Memory B cell (primary cell): ENCODE data around the gene COX15.

Experiments
- ATAC-seq: fragments of 150-1000 bp; cut with Tn5 transposase; 2 replicates; pipeline ENCODE4 v1.10.0; 2021; ENCODE audit warnings: low read depth, mild to moderate bottlenecking, moderate library complexity
- DNase-seq, 2 donors: peaks; one replicate each; pipeline ENCODE4 v3.0.0; 2022; ENCODE audit warnings: low spot score in 2 of 2
- H3K27ac Mint-ChIP-seq: one replicate; pipeline ENCODE4 v1.8.0; 2022; ENCODE audit warnings: mild to moderate bottlenecking, moderate library complexity, mixed read lengths
- H3K27me3 Mint-ChIP-seq: one replicate; pipeline ENCODE4 v1.8.0; 2022; ENCODE audit warnings: mixed read lengths
- H3K36me3 Mint-ChIP-seq: one replicate; pipeline ENCODE4 v1.8.0; 2022; ENCODE audit warnings: mild to moderate bottlenecking, mixed read lengths
- H3K4me1 Mint-ChIP-seq: one replicate; pipeline ENCODE4 v1.8.0; 2022; ENCODE audit warnings: mixed read lengths
- H3K4me3 Mint-ChIP-seq: one replicate; pipeline ENCODE4 v1.8.0; 2022; ENCODE audit warnings: mild to moderate bottlenecking, moderate library complexity, mixed read lengths
- H3K9me3 Mint-ChIP-seq: one replicate; pipeline ENCODE4 v1.8.0; 2022; ENCODE audit warnings: mixed read lengths

The COX15 gene

DNA sequence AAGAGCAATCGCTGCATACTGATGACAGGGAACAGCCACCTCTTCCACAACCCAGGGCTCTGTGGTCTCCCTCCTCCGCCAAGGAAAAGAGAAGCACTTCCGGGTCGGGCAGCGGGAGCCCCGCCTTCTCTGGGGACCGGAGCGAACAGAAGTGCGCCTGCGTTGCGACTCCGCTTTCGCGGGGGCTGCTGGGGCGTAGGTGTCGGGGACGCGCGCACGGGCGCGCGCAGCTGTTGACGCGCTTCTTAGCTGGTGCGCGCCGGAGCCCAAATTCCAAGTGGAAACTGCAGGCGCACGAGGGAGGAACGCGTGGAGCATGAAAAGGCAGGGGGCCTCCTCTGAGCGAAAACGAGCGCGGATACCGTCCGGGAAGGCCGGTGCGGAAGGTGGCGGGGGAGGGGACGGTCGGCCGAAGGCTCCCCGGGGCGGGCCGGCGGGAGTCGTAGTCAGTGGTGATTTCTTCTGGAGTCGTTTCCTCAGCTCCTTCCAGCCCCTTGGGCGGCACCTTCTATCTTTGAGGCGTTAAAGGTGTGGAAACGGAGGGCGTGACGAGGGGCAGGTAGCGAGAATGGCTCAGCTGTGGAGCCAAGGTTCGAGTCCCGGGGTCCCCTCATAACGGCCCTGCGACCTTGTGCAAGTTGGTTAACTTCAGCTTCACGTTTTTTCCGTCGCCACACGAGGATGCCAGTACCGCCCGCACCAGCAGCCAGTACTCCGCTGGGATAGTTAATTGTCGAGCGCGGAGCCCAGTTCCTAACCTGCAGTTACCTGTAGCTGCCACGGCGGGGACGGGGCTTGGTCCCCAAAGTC is at the start of gene COX15, which contains the start of gene CUTC:
Gene COX15, minus strand, starts transcription at position 95 of the 810 bp plus-strand sequence. Its CDS starts 78 bp downstream, at position 17.
Gene CUTC, plus strand, starts transcription at position 202 of the 810 bp plus-strand sequence. Its CDS starts 115 bp downstream, at position 317.
- Mint-ChIP-seq H3K36me3 (peaks cover 13% of the 10 kb centered on the region), H3K27me3 (no peaks in the 10 kb centered on the region), H3K4me3 (peak within 1 kb of the TSS; percentile 100), H3K27ac (peak within 1 kb of the TSS; percentile 96), H3K9me3 (no peaks in the 10 kb centered on the region), H3K4me1 (peaks cover 16% of the 10 kb centered on the region)
- DNase-seq (peak; percentile 88 to 89), ATAC-seq (peak; percentile 84)

DNA sequence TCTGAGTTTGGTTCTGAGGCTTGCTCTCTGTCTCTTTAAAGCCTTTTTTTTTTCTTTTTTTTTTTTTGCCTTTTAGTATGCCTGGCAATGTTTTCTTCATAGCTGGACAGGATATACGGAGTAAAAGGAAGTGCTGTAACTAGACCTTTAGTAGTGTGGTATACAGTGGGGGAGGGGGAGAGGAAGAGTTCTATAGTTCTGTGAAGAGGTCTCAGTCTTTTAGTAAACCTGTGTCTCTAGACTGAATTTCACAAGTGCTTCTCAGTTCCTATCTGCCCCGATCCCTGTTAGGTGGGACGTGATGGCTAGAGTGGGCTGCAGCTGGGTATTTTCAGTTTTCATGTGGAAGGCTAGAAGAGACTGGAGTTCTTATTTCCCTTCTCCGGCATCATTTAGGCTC is 47.4 kb upstream of the COX15 start:
- ATAC-seq (no peak), DNase-seq (no peak)
- Mint-ChIP-seq H3K27me3 (no peaks in the 10 kb centered on the region), H3K9me3 (peaks cover 2% of the 10 kb centered on the region), H3K4me3 (no peak overlapping the region), H3K36me3 (peaks cover 2% of the 10 kb centered on the region), H3K4me1 (peaks cover 8% of the 10 kb centered on the region), H3K27ac (no peak overlapping the region)

DNA sequence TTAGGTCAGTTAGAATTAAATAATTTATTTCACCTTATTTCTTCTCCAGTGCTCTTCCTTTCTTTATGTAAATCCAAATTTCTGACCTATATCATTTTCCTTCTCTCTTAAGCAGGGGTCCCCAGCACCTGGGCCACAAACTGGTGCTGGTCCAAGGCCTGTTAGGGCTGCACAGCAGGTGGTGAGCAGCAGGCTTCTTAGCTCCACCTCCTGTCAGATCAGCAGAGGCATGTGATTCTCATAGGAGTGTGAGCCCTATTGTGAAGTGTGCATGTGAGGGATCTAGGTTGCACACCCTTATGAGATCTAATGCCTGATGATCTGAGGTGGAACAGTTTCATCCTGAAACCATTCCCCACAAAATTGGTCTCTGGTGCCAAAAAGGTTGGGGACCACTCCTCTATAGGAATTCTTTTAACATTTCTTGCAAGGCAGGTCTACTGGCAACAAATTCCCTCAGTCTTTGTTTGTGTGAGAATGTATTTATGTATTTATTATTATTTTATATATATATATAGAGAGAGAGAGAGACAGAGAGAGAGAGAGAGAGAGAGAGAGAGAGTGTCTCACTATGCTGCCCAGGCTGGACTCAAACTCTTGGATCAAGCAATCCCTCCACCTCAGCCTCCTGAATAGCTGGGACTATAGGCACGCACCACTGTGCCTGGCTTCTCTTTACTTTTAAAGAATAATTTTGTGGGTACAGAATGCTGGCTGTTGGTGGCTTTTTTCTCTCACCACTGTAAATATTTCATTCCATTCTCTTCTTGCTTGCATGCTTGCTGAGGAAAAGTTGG is 46.2 kb upstream of the COX15 start:
- Mint-ChIP-seq H3K4me3 (peak overlapping the region; percentile 78), H3K27ac (no peak overlapping the region), H3K4me1 (peaks cover 8% of the 10 kb centered on the region), H3K9me3 (peaks cover 2% of the 10 kb centered on the region), H3K36me3 (peaks cover 2% of the 10 kb centered on the region), H3K27me3 (no peaks in the 10 kb centered on the region)
- ATAC-seq, result peak; percentile 58
- DNase-seq, result peak in 1 of 2 donors; percentile 7

DNA sequence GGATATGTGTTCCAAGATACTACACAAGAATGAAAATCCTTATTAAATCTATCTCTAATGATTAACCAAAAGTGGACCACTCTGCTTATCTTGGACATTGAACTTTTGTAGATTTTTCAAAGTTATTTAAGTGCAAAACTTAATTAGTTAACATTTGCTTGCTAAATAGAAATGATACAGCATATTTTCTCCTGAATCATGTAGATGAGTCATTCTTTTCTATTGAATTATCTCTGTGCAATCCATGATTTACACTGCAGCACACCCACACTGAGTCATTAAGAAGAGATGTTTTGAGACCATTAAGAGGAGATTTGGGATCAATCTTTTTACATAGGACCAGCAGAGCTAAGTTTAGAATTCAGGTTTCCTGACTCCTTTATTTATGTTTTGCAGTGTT is 43.9 kb upstream of the COX15 start:
- DNase-seq (no peak), ATAC-seq (no peak)
- Mint-ChIP-seq H3K36me3 (no peaks in the 10 kb centered on the region), H3K27ac (no peak overlapping the region), H3K9me3 (peaks cover 2% of the 10 kb centered on the region), H3K4me3 (no peak overlapping the region), H3K27me3 (no peaks in the 10 kb centered on the region), H3K4me1 (peaks cover 8% of the 10 kb centered on the region)

DNA sequence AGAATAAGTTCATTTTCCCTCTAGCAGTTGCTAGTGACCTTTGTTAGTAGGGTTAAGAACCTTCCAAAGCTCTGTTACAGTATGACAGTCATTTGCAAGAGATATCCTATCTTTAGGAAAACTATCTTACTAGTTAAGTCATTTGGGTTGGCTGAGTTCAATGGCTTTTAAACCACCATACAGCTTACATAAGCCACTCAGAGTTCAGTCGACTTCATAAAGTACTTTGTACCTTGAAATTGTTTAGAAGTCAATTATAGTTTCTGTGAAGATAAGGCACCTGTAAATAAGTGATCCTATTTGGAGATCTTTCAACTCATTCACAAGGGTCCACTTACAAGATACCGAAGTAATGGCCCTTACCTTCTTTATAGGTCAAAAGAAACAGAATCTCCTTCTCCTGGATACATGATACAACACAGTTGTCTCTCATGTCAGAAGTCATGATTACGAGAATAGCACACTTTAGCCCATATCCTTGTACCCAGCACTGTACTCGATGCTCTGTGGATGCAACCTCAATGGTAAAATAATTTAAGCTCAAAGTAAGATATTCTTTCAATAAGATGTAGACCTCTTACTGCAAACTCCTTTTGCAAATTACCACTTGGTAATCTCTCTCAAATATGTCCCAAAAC is 38.6 kb upstream of the COX15 start:
- no peak overlapping the region for H3K4me3 Mint-ChIP-seq

DNA sequence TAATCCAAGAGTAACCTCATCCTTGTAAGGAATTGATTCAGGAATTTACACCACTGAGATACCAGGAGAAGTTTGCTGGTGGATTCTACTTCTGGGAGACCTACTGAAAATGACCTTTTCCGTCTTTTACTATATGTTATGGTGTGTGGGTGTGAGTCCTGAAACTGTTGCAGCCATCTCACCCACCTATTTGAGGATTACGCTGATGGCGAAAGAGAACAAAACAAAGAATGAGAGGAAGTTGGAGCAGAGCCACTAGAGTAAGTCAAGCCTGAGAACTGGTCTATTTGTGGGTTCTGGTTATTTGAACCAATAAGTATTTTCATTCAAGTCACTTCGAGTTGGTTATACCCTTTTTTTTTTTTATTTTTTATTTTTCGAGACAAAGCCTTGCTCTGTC is 37.8 kb upstream of the COX15 start:
- no peak overlapping the region for H3K4me3 Mint-ChIP-seq
- ATAC-seq (no peak), DNase-seq (no peak)
- H3K4me1 Mint-ChIP-seq, result no peaks in the 10 kb centered on the region
- no peaks in the 10 kb centered on the region for H3K9me3 Mint-ChIP-seq
- H3K27me3 Mint-ChIP-seq, result no peaks in the 10 kb centered on the region
- no peaks in the 10 kb centered on the region for H3K36me3 Mint-ChIP-seq
- no peak overlapping the region for H3K27ac Mint-ChIP-seq

More for the DNA sequence above, 38.6 kb upstream of the COX15 start:
- Mint-ChIP-seq H3K4me1 (no peaks in the 10 kb centered on the region), H3K27me3 (no peaks in the 10 kb centered on the region), H3K36me3 (no peaks in the 10 kb centered on the region), H3K9me3 (no peaks in the 10 kb centered on the region), H3K27ac (no peak overlapping the region)
- no peak for DNase-seq
- no peak for ATAC-seq

DNA sequence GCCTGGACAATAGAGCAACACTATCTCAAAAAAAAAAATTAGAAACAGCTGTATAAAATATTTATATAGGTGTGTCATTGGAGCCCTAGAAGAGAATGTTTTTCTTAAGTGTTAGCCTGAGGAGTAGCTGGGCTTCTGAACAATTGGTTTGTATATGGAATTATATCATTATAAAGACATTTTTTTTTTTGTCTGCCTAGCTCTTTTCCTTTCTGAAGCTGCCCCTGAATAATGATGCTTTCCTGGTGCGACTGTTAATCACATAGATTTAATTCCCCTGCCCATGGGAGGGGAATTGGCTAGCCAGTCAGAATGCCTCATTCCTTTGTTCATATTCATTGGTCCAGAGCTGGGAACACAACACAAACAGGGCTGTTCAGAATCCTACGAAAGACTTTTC is 36.6 kb upstream of the COX15 start:
- Mint-ChIP-seq H3K27ac (no peak overlapping the region), H3K27me3 (no peaks in the 10 kb centered on the region), H3K4me1 (no peaks in the 10 kb centered on the region), H3K36me3 (no peaks in the 10 kb centered on the region), H3K4me3 (no peak overlapping the region), H3K9me3 (no peaks in the 10 kb centered on the region)
- no peak for ATAC-seq
- DNase-seq, result no peak

DNA sequence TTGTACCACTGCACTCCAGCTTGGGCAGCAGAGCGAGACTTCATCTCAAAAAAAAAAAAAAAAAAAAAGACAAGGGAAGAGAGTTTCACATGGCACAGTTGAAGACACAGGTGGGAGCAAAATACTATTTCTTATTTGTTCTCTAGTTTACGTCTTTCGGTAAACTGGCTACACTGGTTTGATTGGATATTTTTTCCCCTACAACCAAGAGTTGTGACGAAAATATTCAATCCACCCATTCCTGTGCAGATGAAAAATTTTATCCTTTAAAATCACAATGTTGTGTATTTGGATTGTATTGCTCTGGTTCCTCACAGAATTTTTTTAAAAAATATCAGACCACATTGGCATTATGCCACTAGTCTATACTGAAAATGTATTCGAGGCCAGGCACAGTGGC is 36.0 kb upstream of the COX15 start:
- Mint-ChIP-seq H3K27ac (no peak overlapping the region), H3K9me3 (no peaks in the 10 kb centered on the region)
- no peak for ATAC-seq

DNA sequence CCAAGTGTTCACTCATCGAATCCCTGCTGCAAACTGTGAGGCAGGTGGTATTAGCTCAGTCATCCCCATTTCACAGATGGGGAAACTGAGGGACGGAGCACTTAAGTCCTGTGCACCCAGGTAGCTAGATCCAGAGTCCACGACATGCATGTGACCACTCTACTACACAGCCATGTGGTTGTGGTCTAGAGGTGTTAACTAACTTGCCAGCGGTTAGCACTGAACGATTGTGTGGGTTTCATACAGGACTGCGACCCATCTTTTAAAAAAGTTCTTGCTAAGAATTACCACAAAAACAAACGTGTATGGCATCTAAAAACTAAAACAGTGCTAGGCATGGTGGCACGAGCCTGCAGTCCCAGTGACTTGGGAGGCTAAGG is 34.4 kb upstream of the COX15 start:
- H3K9me3 Mint-ChIP-seq, result no peaks in the 10 kb centered on the region
- ATAC-seq (no peak), DNase-seq (no peak)
- H3K4me3 Mint-ChIP-seq, result no peak overlapping the region
- H3K27ac Mint-ChIP-seq, result no peak overlapping the region
- peaks cover 8% of the 10 kb centered on the region for H3K36me3 Mint-ChIP-seq
- no peaks in the 10 kb centered on the region for H3K27me3 Mint-ChIP-seq
- H3K4me1 Mint-ChIP-seq, result no peaks in the 10 kb centered on the region

More for the DNA sequence above, 36.0 kb upstream of the COX15 start:
- Mint-ChIP-seq H3K4me1 (no peaks in the 10 kb centered on the region), H3K4me3 (no peak overlapping the region), H3K36me3 (no peaks in the 10 kb centered on the region), H3K27me3 (no peaks in the 10 kb centered on the region)
- DNase-seq, result no peak

DNA sequence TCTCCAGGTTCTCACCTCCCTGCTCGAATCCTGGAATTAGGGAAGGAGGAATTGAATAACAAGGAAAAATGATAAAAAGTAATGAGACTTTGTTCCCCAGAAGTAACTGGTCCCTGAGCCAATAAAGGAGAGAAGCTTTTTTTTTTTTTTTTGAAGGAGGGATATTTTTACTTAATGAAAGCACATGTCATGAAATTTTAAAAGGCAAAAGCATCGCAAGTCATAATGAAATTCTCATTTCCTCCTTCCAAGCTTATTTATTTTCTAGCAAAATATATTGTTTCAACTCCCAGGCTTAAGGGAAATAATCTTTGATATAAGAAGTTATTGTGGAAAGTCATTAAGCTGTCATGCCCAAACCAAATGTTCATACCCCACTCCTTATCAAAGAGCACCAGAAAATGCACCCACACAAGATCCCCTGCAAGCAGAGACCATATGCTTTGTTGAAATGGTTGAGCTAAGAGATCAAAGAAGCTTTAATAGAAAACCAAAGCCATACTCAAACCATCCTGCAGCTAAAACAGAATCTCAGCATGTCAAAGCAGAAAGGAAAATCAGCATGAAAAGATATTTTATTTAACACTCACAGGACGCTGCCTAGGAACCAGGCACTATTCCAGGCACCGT is 33.9 kb upstream of the COX15 start:
- no peaks in the 10 kb centered on the region for H3K9me3 Mint-ChIP-seq
- no peaks in the 10 kb centered on the region for H3K4me1 Mint-ChIP-seq
- DNase-seq (no peak), ATAC-seq (no peak)
- H3K4me3 Mint-ChIP-seq, result no peak overlapping the region
- no peak overlapping the region for H3K27ac Mint-ChIP-seq
- peaks cover 11% of the 10 kb centered on the region for H3K36me3 Mint-ChIP-seq
- no peaks in the 10 kb centered on the region for H3K27me3 Mint-ChIP-seq

DNA sequence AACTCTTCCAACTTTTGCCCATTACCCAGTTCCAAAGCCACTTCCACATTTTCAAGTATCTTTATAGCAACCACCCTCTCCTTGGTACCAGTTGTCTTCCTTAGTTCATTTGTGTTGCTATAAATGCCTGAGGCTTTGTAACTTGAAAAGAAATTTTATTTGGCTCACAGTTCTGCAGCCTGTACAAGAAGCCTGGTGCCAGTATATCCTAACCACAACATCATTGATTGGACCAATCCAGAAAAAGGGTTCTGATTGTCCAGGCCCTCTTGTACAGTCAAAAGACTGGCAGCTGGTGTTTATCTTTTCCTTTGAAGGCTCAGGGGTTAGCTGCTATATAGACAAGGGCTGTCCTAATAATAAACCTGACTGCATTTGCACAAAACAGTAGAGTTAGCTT is 29.4 kb upstream of the COX15 start:
- ATAC-seq (no peak), DNase-seq (no peak)
- no peaks in the 10 kb centered on the region for H3K9me3 Mint-ChIP-seq
- H3K4me1 Mint-ChIP-seq, result no peaks in the 10 kb centered on the region
- no peak overlapping the region for H3K27ac Mint-ChIP-seq
- H3K4me3 Mint-ChIP-seq, result no peak overlapping the region
- H3K27me3 Mint-ChIP-seq, result no peaks in the 10 kb centered on the region
- peaks cover 44% of the 10 kb centered on the region for H3K36me3 Mint-ChIP-seq

DNA sequence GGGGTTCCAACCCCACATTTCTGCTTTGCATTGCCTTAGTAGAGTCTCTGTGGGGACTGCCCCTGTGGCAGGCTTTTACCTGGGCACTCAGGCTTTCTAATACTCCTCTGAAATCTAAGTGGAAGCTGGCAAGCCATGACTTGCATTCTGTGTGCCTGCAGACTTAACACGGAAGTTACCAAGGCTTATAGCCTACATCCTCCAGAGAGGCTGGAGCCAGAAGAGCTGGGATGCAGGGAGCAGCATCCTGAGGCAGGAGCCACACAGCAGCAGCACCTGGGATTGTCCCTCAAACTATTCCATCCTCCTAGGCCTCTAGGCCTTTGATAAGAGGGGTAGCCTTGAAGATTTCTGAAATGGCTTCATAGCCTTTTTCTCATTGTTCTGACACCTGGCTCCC is 28.4 kb upstream of the COX15 start:
- H3K9me3 Mint-ChIP-seq, result no peaks in the 10 kb centered on the region
- H3K4me3 Mint-ChIP-seq, result no peak overlapping the region
- H3K27me3 Mint-ChIP-seq, result no peaks in the 10 kb centered on the region
- DNase-seq, result no peak
- peaks cover 50% of the 10 kb centered on the region for H3K36me3 Mint-ChIP-seq
- H3K4me1 Mint-ChIP-seq, result no peaks in the 10 kb centered on the region
- no peak for ATAC-seq
- no peak overlapping the region for H3K27ac Mint-ChIP-seq

DNA sequence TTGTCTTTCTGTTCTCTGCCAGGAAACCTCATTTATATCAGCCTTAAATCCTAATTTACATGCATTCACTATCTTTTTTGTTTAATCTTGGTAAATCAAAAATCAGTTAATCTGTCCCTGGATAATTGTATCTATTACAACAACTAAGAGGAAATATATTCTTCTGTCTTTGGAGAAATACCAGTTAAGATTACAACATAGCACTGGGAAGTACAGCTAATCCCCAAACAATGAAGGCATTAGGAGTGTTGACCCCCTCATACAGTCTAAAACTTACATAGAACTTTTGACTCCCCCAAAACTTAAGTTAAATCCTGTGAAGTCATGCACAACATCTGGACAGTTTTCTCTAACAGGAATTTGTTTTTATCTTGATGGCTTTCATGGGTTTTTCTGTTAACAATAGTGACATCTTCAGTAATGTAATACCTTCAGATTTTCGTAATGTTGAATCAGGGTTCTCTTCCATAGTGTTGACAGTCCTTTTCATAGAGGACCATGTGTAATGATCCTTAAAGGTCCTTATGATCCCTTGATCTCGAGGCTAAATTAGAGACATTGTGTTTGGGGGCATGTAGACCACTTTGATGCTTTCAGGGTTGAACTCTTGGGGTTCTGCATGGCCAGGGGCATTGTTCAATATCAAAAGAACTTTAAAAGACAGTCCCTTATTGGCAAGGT is 26.4 kb upstream of the COX15 start:
- Mint-ChIP-seq H3K27me3 (no peaks in the 10 kb centered on the region), H3K4me3 (no peak overlapping the region), H3K9me3 (no peaks in the 10 kb centered on the region), H3K4me1 (no peaks in the 10 kb centered on the region), H3K36me3 (peaks cover 54% of the 10 kb centered on the region), H3K27ac (no peak overlapping the region)
- ATAC-seq (no peak), DNase-seq (no peak)
